Suprapubic skin (tissue), 4 donors: Measurements from ENCODE around the gene THPO. TPM values are rescaled to one million over a fixed set of nuclear protein-coding genes. Genes with fewer than 3 reads are reported as not detected.
A peak's percentile ranks its signal among the peaks of the same experiment; 100 is the strongest.

Source experiments
- DNase-seq, 2 donors: peaks; one replicate each; pipeline ENCODE4 v3.0.0-alpha.2; 2019; ENCODE audit warnings: low spot score in 2 of 2
- H3K27ac ChIP-seq: fragments of 200-600 bp; sonication (generic); one replicate; pipeline ENCODE4 v1.5.1; 2019
- H3K27me3 ChIP-seq: fragments of 200-600 bp; sonication (generic); one replicate; pipeline ENCODE4 v1.5.1; 2019
- H3K36me3 ChIP-seq: fragments of 200-600 bp; sonication (generic); one replicate; pipeline ENCODE4 v1.5.1; 2019
- H3K4me1 ChIP-seq: fragments of 200-600 bp; sonication (generic); one replicate; pipeline ENCODE4 v1.5.1; 2019
- H3K4me3 ChIP-seq: fragments of 200-600 bp; sonication (generic); one replicate; pipeline ENCODE4 v1.5.1; 2019; ENCODE audit warnings: mild to moderate bottlenecking
- H3K9me3 ChIP-seq: fragments of 200-600 bp; sonication (generic); one replicate; pipeline ENCODE4 v1.5.1; 2019
- EP300 ChIP-seq: sonication (generic); formaldehyde crosslinking; IDR thresholded peaks from one replicate; pipeline ENCODE4 v1.6.1; 2017; ENCODE audit warnings: antibody characterized with exemption
- POLR2A ChIP-seq, 2 donors: fragments of 450-650 bp; IDR thresholded peaks; one replicate each; pipeline ENCODE4 v1.6.1; 2017; ENCODE audit warnings: antibody characterized with exemption in 2 of 2, mild to moderate bottlenecking in 2 of 2, moderate library complexity in 2 of 2
- POLR2AphosphoS5 ChIP-seq, 3 donors: sonication (generic); formaldehyde crosslinking; IDR thresholded peaks; one replicate each; pipeline ENCODE4 v1.6.1; 2017; ENCODE audit warnings: antibody characterized with exemption in 3 of 3
- WGBS: methylation state at CpG from one replicate; pipeline ENCODE4 v1.1.5; 2018; 5-methylcytosine and 5-hydroxymethylcytosine counted together
- total RNA-seq, 4 donors: library from RNA; depleted of rRNA; stranded (reverse); fragments of >200 nt; gene quantifications; one replicate each; pipeline ENCODE4 v1.1.0, GENCODE V29; 2016
- TF ChIP-seq, protein P1 (sequence below), 2 donors: fragments of 200-600 bp in 1 of 2; fragments of 450-650 bp in 1 of 2; sonication (generic) in 1 of 2; IDR thresholded peaks; one replicate each; pipeline ENCODE4 v1.5.1; 2016 to 2019; ENCODE audit warnings: antibody characterized with exemption in 2 of 2, mild to moderate bottlenecking in 1 of 2, moderate library complexity in 1 of 2

THPO gene
- total RNA-seq, 4 donors from 2014 or later: 0.93 TPM; not detected in 3

DNA sequence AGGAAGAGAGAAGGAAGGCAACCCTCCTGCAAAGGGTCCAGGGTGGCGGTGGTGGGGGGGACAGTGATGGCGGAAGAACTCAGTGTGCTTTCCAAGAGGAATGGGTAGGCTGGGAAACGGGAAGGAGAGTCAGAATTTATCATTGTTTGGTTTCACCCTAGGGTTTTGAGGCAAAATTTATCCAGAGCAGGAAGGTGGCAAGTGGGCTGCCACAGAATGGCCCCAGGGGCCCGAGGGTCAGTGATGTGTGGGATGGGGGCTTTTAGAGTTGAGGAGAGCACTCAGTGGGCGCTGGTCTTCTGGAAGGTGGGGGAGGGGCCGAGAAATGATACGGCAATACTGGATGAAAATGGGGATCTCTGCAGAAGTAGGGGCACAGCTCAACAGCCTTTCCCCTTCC is 40.0 kb downstream of the THPO start:
- Histone ChIP-seq H3K9me3 (no peaks in the 10 kb centered on the region), H3K36me3 (peaks cover 29% of the 10 kb centered on the region), H3K4me1 (peaks cover 76% of the 10 kb centered on the region), H3K27me3 (no peaks in the 10 kb centered on the region), H3K27ac (peak overlapping the region; percentile 94), H3K4me3 (peak overlapping the region; percentile 37)
- TF ChIP-seq EP300 (no peak), POLR2AphosphoS5 (IDR thresholded peaks at IDR 0.05) (no peak), POLR2A (IDR thresholded peaks at IDR 0.05) (no peak)
- TF ChIP-seq, protein P1, sequence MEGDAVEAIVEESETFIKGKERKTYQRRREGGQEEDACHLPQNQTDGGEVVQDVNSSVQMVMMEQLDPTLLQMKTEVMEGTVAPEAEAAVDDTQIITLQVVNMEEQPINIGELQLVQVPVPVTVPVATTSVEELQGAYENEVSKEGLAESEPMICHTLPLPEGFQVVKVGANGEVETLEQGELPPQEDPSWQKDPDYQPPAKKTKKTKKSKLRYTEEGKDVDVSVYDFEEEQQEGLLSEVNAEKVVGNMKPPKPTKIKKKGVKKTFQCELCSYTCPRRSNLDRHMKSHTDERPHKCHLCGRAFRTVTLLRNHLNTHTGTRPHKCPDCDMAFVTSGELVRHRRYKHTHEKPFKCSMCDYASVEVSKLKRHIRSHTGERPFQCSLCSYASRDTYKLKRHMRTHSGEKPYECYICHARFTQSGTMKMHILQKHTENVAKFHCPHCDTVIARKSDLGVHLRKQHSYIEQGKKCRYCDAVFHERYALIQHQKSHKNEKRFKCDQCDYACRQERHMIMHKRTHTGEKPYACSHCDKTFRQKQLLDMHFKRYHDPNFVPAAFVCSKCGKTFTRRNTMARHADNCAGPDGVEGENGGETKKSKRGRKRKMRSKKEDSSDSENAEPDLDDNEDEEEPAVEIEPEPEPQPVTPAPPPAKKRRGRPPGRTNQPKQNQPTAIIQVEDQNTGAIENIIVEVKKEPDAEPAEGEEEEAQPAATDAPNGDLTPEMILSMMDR (IDR thresholded peaks at IDR 0.05): no peak
- no peak for DNase-seq
- WGBS: 55% methylated on average over 7 of the region's 7 CpGs

DNA sequence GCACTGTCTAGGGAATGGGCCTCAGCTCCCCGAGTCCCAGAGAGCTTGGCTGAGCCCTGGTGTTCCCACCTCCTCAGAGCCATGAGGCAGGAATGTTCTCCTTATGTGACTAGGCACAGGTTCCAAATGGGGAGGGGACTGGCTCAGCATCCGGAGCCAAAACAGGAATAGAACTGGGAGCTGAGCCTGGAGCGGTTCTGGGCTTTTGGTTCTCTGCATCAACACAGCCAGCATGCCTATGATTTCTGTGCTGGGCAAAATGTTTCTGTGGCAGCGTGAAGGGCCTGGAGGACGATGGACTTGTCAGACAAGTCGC is 40.6 kb downstream of the THPO start, which contains the start of gene FAM131A:
Gene FAM131A (plus strand): TSS at position 202 of the 316 bp plus-strand sequence. CDS start 31 bp downstream, at position 233.
- H3K27ac ChIP-seq: peak within 1 kb of the TSS; percentile 94
- peak within 1 kb of the TSS; percentile 74 for H3K4me3 ChIP-seq
- no peaks in the 10 kb centered on the region for H3K27me3 ChIP-seq
- H3K4me1 ChIP-seq: peaks cover 73% of the 10 kb centered on the region
- no peaks in the 10 kb centered on the region for H3K9me3 ChIP-seq
- no peak for DNase-seq
- peaks cover 29% of the 10 kb centered on the region for H3K36me3 ChIP-seq
- TF ChIP-seq, protein P1 (IDR thresholded peaks at IDR 0.05): no peak
- TF ChIP-seq POLR2AphosphoS5 (IDR thresholded peaks at IDR 0.05) (no peak), EP300 (no peak), POLR2A (IDR thresholded peaks at IDR 0.05) (no peak)
- 31% methylated on average over 5 of the region's 6 CpGs for WGBS

DNA sequence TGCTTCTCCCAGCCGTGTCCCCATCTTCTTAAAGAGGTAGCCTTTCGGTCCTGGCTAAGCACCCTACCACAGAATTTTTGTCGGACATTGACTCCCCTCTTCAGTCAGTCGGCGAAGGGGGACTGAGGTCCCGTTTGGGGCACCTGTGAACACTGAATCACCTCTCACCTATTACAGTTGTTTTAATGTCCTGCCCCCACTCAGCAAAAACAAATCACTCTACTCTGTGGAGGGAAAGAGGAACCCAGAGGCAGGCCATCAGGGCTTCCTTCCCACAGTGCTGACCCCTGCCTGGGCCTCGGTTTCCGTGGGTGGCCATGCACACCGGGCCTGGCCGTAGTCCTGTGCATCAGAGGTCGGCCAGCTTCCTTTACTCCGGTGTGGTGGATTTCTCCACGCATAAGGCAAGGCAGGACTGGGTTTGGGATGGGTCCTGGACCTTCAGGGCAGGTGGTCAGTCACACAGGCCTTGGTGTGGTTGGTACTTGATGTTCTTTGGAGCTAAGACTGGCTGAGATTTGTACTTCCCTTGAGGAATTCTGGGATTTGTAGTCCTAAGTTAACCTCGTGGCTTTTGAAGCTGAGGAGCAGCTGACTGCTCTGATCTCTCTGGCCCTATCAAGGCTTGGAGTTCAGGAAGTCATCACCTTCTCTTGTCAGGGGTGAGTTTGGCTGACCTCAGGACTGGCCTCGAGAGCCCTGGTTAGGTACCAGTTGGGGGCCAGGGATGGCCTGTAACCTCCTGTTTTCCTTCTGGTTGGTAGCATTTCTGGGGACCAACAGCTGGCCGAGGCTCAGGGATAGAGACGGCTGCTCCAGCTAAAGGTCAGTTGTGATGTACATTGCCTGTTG is 41.2 kb downstream of the THPO start:
- WGBS: 16% methylated on average over 9 of the region's 17 CpGs
- H3K27me3 ChIP-seq: no peaks in the 10 kb centered on the region
- no peak for DNase-seq
- peaks cover 72% of the 10 kb centered on the region for H3K4me1 ChIP-seq
- H3K36me3 ChIP-seq: peaks cover 33% of the 10 kb centered on the region
- no peaks in the 10 kb centered on the region for H3K9me3 ChIP-seq
- peak overlapping the region; percentile 94 for H3K27ac ChIP-seq
- TF ChIP-seq POLR2AphosphoS5 (IDR thresholded peaks at IDR 0.05) (no peak), EP300 (no peak), POLR2A (IDR thresholded peaks at IDR 0.05) (no peak)
- TF ChIP-seq, protein P1 (IDR thresholded peaks at IDR 0.05): no peak
- peak overlapping the region; percentile 74 for H3K4me3 ChIP-seq

DNA sequence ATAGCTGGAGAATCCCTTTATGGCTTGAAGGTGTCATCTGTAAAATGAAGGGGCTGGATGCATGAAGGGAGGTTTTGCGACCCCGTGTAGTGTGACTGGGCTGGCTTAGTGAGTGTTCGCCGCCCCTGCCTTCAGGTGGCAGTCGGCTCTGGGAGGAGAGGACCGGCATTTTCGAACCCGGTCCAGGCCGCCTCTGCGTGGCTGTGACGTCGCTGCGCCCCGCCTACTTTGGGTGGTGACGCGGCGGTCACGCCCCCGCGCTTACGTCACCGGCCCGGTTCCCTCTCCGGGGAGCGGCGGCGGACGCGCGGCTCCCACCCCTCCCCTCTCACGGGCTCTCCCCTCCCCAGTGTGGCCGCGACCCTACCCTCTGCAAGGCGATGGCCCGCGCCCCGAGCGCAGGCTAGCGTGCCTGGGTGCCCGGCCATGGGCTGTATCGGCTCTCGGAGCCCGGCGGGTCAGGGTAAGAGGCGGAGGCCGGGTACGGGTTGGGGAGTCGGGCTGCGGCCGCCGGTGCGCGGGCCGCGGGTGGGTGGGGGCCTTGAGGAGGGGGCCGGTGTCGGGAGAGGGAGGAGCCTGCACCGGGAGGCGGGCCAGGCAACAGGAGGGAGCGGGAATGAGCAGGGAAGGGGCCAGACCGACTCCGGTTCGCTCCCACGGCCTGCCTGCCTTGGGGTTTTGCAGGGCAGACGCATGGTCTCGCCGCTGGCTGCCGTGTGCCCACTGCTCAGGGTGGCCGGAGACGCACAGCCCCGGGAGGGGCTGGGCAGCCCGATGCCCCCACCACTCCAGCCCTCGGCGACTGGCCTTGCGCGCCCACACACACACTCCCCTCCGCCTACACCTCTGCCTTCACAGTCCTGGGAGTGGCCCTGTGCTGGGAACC is 42.1 kb downstream of the THPO start:
- peak; percentile 91 to 92 for DNase-seq
- WGBS: 1% methylated on average over 37 of the region's 77 CpGs
- H3K4me1 ChIP-seq: peaks cover 67% of the 10 kb centered on the region

More for the DNA sequence above, 42.1 kb downstream of the THPO start:
- peak overlapping the region; percentile 94 for H3K27ac ChIP-seq
- no peaks in the 10 kb centered on the region for H3K9me3 ChIP-seq
- peaks cover 42% of the 10 kb centered on the region for H3K36me3 ChIP-seq
- peak in 1 of 3 donors; percentile 66 for TF ChIP-seq POLR2AphosphoS5 (IDR thresholded peaks at IDR 0.05)
- peak; percentile 43 for TF ChIP-seq EP300
- peak in 1 of 2 donors; percentile 51 for TF ChIP-seq POLR2A (IDR thresholded peaks at IDR 0.05)
- TF ChIP-seq, protein P1 (IDR thresholded peaks at IDR 0.05): no peak
- H3K4me3 ChIP-seq: peak overlapping the region; percentile 74
- no peaks in the 10 kb centered on the region for H3K27me3 ChIP-seq
